ES-I3 (cell line): ENCODE data around the gene SENP7.
"Not testable (repeated sequence)": the region's sequence is repeated elsewhere in the genome, so short reads cannot be mapped to it uniquely, and the experiment has no call there.

Source experiments
- H3K36me3 ChIP-seq: 2 replicates; pipeline ENCODE4 v1.6.1; 2013; ENCODE audit warnings: mild to moderate bottlenecking, low read length, control low read depth, moderate library complexity; ENCODE audit not compliant: insufficient read depth
- H3K4me1 ChIP-seq: 2 replicates; pipeline ENCODE4 v1.6.1; 2013; ENCODE audit warnings: mild to moderate bottlenecking, control low read depth, low read length; ENCODE audit not compliant: insufficient read depth
- H3K9ac ChIP-seq: 2 replicates; pipeline ENCODE4 v1.6.1; 2013; ENCODE audit warnings: low read depth, mild to moderate bottlenecking, low read length, moderate library complexity
- H3K9me3 ChIP-seq: 2 replicates; pipeline ENCODE4 v1.6.1; 2013; ENCODE audit warnings: mild to moderate bottlenecking, low read length, moderate library complexity; ENCODE audit not compliant: control insufficient read depth, insufficient read depth

SENP7 gene

DNA sequence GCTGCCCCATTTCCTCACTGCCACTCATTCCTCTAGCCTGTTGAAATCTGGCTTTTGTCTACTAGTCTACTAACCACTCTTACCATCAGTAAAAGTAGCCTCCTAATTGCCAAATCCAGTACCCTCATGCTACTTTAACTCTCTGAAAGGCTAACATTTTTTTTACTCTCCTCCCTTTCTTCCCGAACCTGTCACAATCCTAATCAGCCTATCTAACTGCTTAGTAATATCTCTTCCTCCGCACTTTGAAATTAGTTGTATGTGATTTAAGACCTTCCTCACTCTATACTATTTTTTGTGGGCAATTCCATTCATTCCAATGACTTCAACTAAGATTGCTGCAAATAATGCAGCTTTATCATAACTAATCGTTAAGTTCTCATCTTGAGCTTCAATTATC lies 3.7 kb downstream of the SENP7 start:
- peaks cover 16% of the 10 kb centered on the region for H3K4me1 ChIP-seq
- no peak overlapping the region for H3K9ac ChIP-seq
- H3K9me3 ChIP-seq, result no peaks in the 10 kb centered on the region
- no peaks in the 10 kb centered on the region for H3K36me3 ChIP-seq

DNA sequence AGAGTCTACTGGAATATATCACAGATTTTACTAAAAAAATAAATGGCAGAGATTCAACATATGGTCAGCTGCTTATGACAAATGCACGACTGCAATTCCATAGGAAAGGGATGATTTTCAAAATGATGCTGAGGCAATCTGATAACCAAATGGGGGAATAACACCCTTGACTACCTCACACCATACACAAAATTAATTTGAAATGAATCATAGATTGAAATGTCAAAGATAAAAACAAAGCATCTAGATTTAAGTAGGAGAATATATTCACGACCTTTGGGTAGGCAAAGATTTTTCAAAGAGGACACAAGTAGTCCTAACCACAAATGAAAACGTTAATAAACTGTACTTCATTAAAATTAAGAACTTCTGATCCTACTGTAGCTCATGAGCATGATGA lies 11.2 kb downstream of the SENP7 start:
- no peak overlapping the region for H3K9ac ChIP-seq

DNA sequence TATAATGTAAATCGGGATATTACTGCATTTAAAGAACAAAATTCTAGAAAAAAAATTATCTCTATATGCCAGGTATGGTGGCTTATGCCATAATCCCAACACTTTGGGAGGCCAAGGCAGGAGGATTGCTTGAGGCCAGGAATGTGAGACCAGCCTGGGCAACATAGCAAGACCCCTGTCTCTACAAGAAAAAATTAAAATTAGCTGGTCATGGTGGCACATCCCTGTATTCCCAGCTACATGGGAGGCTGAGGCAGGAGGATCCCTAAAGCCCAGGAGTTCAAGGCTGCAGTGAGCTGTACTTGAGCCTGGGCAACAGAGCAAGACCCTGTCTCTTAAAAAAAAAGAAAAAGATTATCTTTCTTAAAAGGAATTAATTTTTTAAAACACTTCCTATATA lies 12.8 kb downstream of the SENP7 start:
- H3K9ac ChIP-seq, result no peak overlapping the region
- no peaks in the 10 kb centered on the region for H3K9me3 ChIP-seq
- H3K36me3 ChIP-seq, result no peaks in the 10 kb centered on the region
- H3K4me1 ChIP-seq, result no peaks in the 10 kb centered on the region

More for the DNA sequence above, 11.2 kb downstream of the SENP7 start:
- H3K9me3 ChIP-seq, result no peaks in the 10 kb centered on the region
- H3K36me3 ChIP-seq, result no peaks in the 10 kb centered on the region
- no peaks in the 10 kb centered on the region for H3K4me1 ChIP-seq

DNA sequence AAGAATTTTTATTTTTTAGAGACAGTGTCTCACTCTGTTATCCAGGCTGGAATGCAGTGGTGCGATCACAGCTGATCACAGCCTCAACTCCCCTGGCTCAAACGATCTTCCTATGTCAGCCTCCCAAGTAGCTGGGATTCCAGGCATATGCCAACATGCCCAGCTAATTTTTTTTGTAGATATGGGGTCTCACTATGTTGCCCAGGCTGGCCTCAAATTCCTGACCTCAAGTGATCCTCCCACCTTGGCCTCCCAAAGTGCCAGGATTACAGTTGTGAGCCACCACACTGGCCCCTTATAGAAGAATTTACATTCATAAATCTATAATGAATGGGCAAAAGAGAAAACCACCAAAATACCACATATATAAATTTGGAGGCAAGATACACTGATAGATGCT lies 15.2 kb downstream of the SENP7 start:
- Histone ChIP-seq H3K9me3 (no peaks in the 10 kb centered on the region), H3K4me1 (no peaks in the 10 kb centered on the region), H3K36me3 (no peaks in the 10 kb centered on the region), H3K9ac (no peak overlapping the region)

GRCh38 chr3:101495552-101495951 lies 17.5 kb downstream of the SENP7 start:
- H3K4me1 ChIP-seq, result no peaks in the 10 kb centered on the region
- no peaks in the 10 kb centered on the region for H3K36me3 ChIP-seq
- no peak overlapping the region for H3K9ac ChIP-seq
- H3K9me3 ChIP-seq, result no peaks in the 10 kb centered on the region

- no peak overlapping the region for H3K9ac ChIP-seq
Observed at GRCh38 chr3:101484805-101485620, 28.0 kb downstream of the SENP7 start.

DNA sequence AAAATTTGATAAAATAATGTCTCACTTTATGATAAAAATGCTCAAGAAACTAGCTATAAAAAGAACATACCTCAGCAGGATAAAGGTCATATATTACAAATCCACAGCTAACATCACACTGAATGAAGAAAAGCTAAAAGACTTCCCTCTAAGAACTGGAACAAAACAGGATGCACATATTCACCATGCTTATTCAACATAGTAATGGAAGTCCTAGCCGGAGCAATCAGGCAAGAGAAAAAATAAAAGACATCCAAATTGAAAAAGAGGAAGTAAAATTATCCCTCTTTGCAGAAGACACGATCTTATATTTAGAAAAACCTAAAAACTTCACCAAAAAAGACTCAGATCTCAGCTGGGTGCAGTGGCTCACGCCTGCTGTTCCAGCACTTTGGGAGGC lies 34.0 kb downstream of the SENP7 start:
- H3K36me3 ChIP-seq, result no peaks in the 10 kb centered on the region
- no peaks in the 10 kb centered on the region for H3K9me3 ChIP-seq
- peaks cover 3% of the 10 kb centered on the region; the same call in 1 of the 2 replicates for H3K4me1 ChIP-seq
- H3K9ac ChIP-seq, result no peak overlapping the region

More at GRCh38 chr3:101484805-101485620, 28.0 kb downstream of the SENP7 start:
- no peaks in the 10 kb centered on the region for H3K36me3 ChIP-seq
- no peaks in the 10 kb centered on the region for H3K9me3 ChIP-seq
- H3K4me1 ChIP-seq, result peaks cover 10% of the 10 kb centered on the region; the same call in 1 of the 2 replicates

DNA sequence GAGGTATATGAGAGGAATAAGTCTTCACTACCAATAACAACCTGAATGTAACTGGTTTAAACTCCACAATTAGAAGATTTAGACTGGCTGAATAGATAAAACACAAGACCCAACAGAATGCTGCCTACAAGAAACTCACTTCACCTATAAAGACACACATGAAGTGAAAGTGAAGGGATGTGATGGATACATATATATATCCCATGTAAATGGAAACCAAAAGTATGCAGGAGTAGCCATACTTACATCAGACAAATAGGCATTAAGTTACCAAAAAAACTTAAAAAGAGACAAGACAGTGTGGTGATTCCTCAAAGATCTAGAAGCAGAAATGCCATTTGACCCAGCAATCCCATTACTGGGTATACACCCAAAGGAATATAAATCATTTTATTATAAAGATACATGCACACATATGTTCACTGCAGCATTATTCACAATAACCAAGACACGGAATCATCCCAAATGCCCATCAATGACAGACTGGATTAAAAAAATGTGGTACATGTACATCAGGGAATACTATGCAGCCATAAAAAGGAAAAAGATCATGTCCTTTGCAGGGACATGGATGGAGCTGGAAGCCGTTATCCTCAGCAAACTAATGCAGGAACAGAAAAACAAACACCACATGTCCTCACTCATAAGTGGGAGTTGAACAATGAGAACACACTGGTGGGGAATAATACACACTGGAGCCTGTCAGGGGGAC lies 38.0 kb downstream of the SENP7 start:
- H3K9me3 ChIP-seq, H3K36me3 ChIP-seq, H3K9ac ChIP-seq, H3K4me1 ChIP-seq: not testable (repeated sequence)

GRCh38 chr3:101468676-101469075 lies 44.3 kb downstream of the SENP7 start:
- not testable (repeated sequence) for H3K9ac ChIP-seq, H3K36me3 ChIP-seq, H3K4me1 ChIP-seq, H3K9me3 ChIP-seq

DNA sequence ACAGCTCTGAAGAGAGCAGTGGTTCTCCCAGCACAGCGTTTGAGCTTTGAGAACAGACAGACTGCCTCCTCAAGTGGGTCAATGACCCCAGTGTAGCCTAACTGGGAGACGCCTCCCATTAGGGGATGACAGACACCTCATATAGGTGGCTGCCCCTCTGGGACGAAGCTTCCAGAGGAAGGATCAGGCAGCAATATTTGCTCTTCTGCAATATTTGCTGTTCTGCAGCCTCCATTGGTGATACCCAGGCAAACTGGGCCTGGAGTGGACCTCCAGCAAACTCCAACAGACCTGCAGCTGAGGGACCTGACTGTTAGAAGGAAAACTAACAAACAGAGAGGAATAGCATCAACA lies 45.7 kb downstream of the SENP7 start:
- not testable (repeated sequence) for H3K4me1 ChIP-seq, H3K9me3 ChIP-seq, H3K36me3 ChIP-seq
- peak overlapping the region; percentile 63; the same call in 1 of the 2 replicates for H3K9ac ChIP-seq

- Histone ChIP-seq H3K4me1 (no peaks in the 10 kb centered on the region), H3K9ac (peak overlapping the region; percentile 63), H3K36me3 (no peaks in the 10 kb centered on the region), H3K9me3 (no peaks in the 10 kb centered on the region)
Observed at GRCh38 chr3:101466465-101467309, 46.3 kb downstream of the SENP7 start.

GRCh38 chr3:101464235-101464634 lies 48.8 kb downstream of the SENP7 start:
- no peaks in the 10 kb centered on the region for H3K36me3 ChIP-seq
- H3K4me1 ChIP-seq, result no peaks in the 10 kb centered on the region
- no peaks in the 10 kb centered on the region for H3K9me3 ChIP-seq
- H3K9ac ChIP-seq, result no peak overlapping the region

GRCh38 chr3:101461451-101461850 lies 51.6 kb downstream of the SENP7 start:
- Histone ChIP-seq H3K4me1 (no peaks in the 10 kb centered on the region), H3K9ac (no peak overlapping the region), H3K36me3 (no peaks in the 10 kb centered on the region), H3K9me3 (no peaks in the 10 kb centered on the region)

GRCh38 chr3:101458387-101458786 lies 54.6 kb downstream of the SENP7 start:
- Histone ChIP-seq H3K36me3 (no peaks in the 10 kb centered on the region), H3K4me1 (no peaks in the 10 kb centered on the region), H3K9me3 (no peaks in the 10 kb centered on the region; the same call in 1 of the 2 replicates), H3K9ac (no peak overlapping the region)
